ENCODE measurements around the gene HIP1.

Gene HIP1

GRCh38 chr7:75662579-75663301 is 76.0 kb downstream of the HIP1 start:
- Histone ChIP-seq H3K9ac (ENCODE audit: low read depth, low read length) (no peak overlapping the region), H3K4me1 (ENCODE audit: control insufficient read depth, insufficient read depth, low read length) (no peaks in the 10 kb centered on the region), H3K9me3 (ENCODE audit: control insufficient read depth, insufficient read depth, low read length) (no peaks in the 10 kb centered on the region), H3K4me3 (ENCODE audit: low read depth, low read length) (no peak overlapping the region), H3K36me3 (ENCODE audit: control insufficient read depth, insufficient read depth, low read length) (no peaks in the 10 kb centered on the region), H3K27ac (ENCODE audit: low read depth, low read length) (no peak overlapping the region), H3K27me3 (ENCODE audit: control insufficient read depth, insufficient read depth, low read length) (no peaks in the 10 kb centered on the region)

GRCh38 chr7:75660566-75661215 is 78.0 kb downstream of the HIP1 start:
- no peaks in the 10 kb centered on the region for H3K4me1 ChIP-seq (ENCODE audit: control insufficient read depth, insufficient read depth, low read length)
- no peak overlapping the region for H3K4me3 ChIP-seq (ENCODE audit: low read depth, low read length)
- no peaks in the 10 kb centered on the region for H3K9me3 ChIP-seq (ENCODE audit: control insufficient read depth, insufficient read depth, low read length)
- H3K9ac ChIP-seq (ENCODE audit: low read depth, low read length), result no peak overlapping the region
- H3K27ac ChIP-seq (ENCODE audit: low read depth, low read length), result no peak overlapping the region
- H3K27me3 ChIP-seq (ENCODE audit: control insufficient read depth, insufficient read depth, low read length), result no peaks in the 10 kb centered on the region
- no peaks in the 10 kb centered on the region for H3K36me3 ChIP-seq (ENCODE audit: control insufficient read depth, insufficient read depth, low read length)

GRCh38 chr7:75658802-75659201 is 79.9 kb downstream of the HIP1 start:
- no peaks in the 10 kb centered on the region for H3K9me3 ChIP-seq (ENCODE audit: control insufficient read depth, insufficient read depth, low read length)
- no peaks in the 10 kb centered on the region for H3K27me3 ChIP-seq (ENCODE audit: control insufficient read depth, insufficient read depth, low read length)
- H3K4me3 ChIP-seq (ENCODE audit: low read depth, low read length), result no peak overlapping the region
- H3K9ac ChIP-seq (ENCODE audit: low read depth, low read length), result no peak overlapping the region
- no peaks in the 10 kb centered on the region for H3K4me1 ChIP-seq (ENCODE audit: control insufficient read depth, insufficient read depth, low read length)
- no peak overlapping the region for H3K27ac ChIP-seq (ENCODE audit: low read depth, low read length)
- no peaks in the 10 kb centered on the region for H3K36me3 ChIP-seq (ENCODE audit: control insufficient read depth, insufficient read depth, low read length)

- no peaks in the 10 kb centered on the region for H3K27me3 ChIP-seq (ENCODE audit: control insufficient read depth, insufficient read depth, low read length)
- H3K9ac ChIP-seq (ENCODE audit: low read depth, low read length), result no peak overlapping the region
- no peaks in the 10 kb centered on the region for H3K4me1 ChIP-seq (ENCODE audit: control insufficient read depth, insufficient read depth, low read length)
- no peak overlapping the region for H3K4me3 ChIP-seq (ENCODE audit: low read depth, low read length)
- H3K9me3 ChIP-seq (ENCODE audit: control insufficient read depth, insufficient read depth, low read length), result no peaks in the 10 kb centered on the region
- H3K27ac ChIP-seq (ENCODE audit: low read depth, low read length), result no peak overlapping the region
- no peaks in the 10 kb centered on the region for H3K36me3 ChIP-seq (ENCODE audit: control insufficient read depth, insufficient read depth, low read length)
Observed at GRCh38 chr7:75658369-75658768, 80.4 kb downstream of the HIP1 start.

GRCh38 chr7:75657866-75658265 is 80.9 kb downstream of the HIP1 start:
- no peaks in the 10 kb centered on the region for H3K36me3 ChIP-seq (ENCODE audit: control insufficient read depth, insufficient read depth, low read length)
- H3K4me3 ChIP-seq (ENCODE audit: low read depth, low read length), result no peak overlapping the region
- H3K9me3 ChIP-seq (ENCODE audit: control insufficient read depth, insufficient read depth, low read length), result no peaks in the 10 kb centered on the region
- H3K27ac ChIP-seq (ENCODE audit: low read depth, low read length), result no peak overlapping the region
- no peaks in the 10 kb centered on the region for H3K4me1 ChIP-seq (ENCODE audit: control insufficient read depth, insufficient read depth, low read length)
- H3K9ac ChIP-seq (ENCODE audit: low read depth, low read length), result no peak overlapping the region
- H3K27me3 ChIP-seq (ENCODE audit: control insufficient read depth, insufficient read depth, low read length), result no peaks in the 10 kb centered on the region

GRCh38 chr7:75656740-75657139 is 82.0 kb downstream of the HIP1 start:
- Histone ChIP-seq H3K27ac (ENCODE audit: low read depth, low read length) (no peak overlapping the region), H3K4me1 (ENCODE audit: control insufficient read depth, insufficient read depth, low read length) (no peaks in the 10 kb centered on the region), H3K36me3 (ENCODE audit: control insufficient read depth, insufficient read depth, low read length) (no peaks in the 10 kb centered on the region), H3K27me3 (ENCODE audit: control insufficient read depth, insufficient read depth, low read length) (no peaks in the 10 kb centered on the region), H3K9me3 (ENCODE audit: control insufficient read depth, insufficient read depth, low read length) (no peaks in the 10 kb centered on the region), H3K9ac (ENCODE audit: low read depth, low read length) (no peak overlapping the region), H3K4me3 (ENCODE audit: low read depth, low read length) (no peak overlapping the region)

- H3K9ac ChIP-seq (ENCODE audit: low read depth, low read length), result no peak overlapping the region
- no peaks in the 10 kb centered on the region for H3K36me3 ChIP-seq (ENCODE audit: control insufficient read depth, insufficient read depth, low read length)
- no peak overlapping the region for H3K4me3 ChIP-seq (ENCODE audit: low read depth, low read length)
- H3K9me3 ChIP-seq (ENCODE audit: control insufficient read depth, insufficient read depth, low read length), result no peaks in the 10 kb centered on the region
- no peaks in the 10 kb centered on the region for H3K27me3 ChIP-seq (ENCODE audit: control insufficient read depth, insufficient read depth, low read length)
- H3K4me1 ChIP-seq (ENCODE audit: control insufficient read depth, insufficient read depth, low read length), result no peaks in the 10 kb centered on the region
- H3K27ac ChIP-seq (ENCODE audit: low read depth, low read length), result no peak overlapping the region
Observed at GRCh38 chr7:75655536-75655935, 83.2 kb downstream of the HIP1 start.

- Histone ChIP-seq H3K27ac (ENCODE audit: low read depth, low read length) (no peak overlapping the region), H3K4me3 (ENCODE audit: low read depth, low read length) (no peak overlapping the region), H3K27me3 (ENCODE audit: control insufficient read depth, insufficient read depth, low read length) (no peaks in the 10 kb centered on the region), H3K9me3 (ENCODE audit: control insufficient read depth, insufficient read depth, low read length) (no peaks in the 10 kb centered on the region), H3K9ac (ENCODE audit: low read depth, low read length) (no peak overlapping the region), H3K4me1 (ENCODE audit: control insufficient read depth, insufficient read depth, low read length) (peaks cover under 1% of the 10 kb centered on the region), H3K36me3 (ENCODE audit: control insufficient read depth, insufficient read depth, low read length) (no peaks in the 10 kb centered on the region)
Observed at GRCh38 chr7:75654855-75655254, 83.9 kb downstream of the HIP1 start.

GRCh38 chr7:75653651-75654050 is 85.1 kb downstream of the HIP1 start:
- Histone ChIP-seq H3K4me1 (ENCODE audit: control insufficient read depth, insufficient read depth, low read length) (peaks cover 8% of the 10 kb centered on the region), H3K4me3 (ENCODE audit: low read depth, low read length) (no peak overlapping the region), H3K9ac (ENCODE audit: low read depth, low read length) (no peak overlapping the region), H3K27ac (ENCODE audit: low read depth, low read length) (no peak overlapping the region), H3K27me3 (ENCODE audit: control insufficient read depth, insufficient read depth, low read length) (no peaks in the 10 kb centered on the region), H3K36me3 (ENCODE audit: control insufficient read depth, insufficient read depth, low read length) (no peaks in the 10 kb centered on the region), H3K9me3 (ENCODE audit: control insufficient read depth, insufficient read depth, low read length) (no peaks in the 10 kb centered on the region)

GRCh38 chr7:75652788-75653187 is 86.0 kb downstream of the HIP1 start:
- H3K9ac ChIP-seq (ENCODE audit: low read depth, low read length), result no peak overlapping the region
- H3K9me3 ChIP-seq (ENCODE audit: control insufficient read depth, insufficient read depth, low read length), result no peaks in the 10 kb centered on the region
- H3K4me3 ChIP-seq (ENCODE audit: low read depth, low read length), result no peak overlapping the region
- H3K27ac ChIP-seq (ENCODE audit: low read depth, low read length), result no peak overlapping the region
- H3K27me3 ChIP-seq (ENCODE audit: control insufficient read depth, insufficient read depth, low read length), result no peaks in the 10 kb centered on the region
- peaks cover 8% of the 10 kb centered on the region for H3K4me1 ChIP-seq (ENCODE audit: control insufficient read depth, insufficient read depth, low read length)
- H3K36me3 ChIP-seq (ENCODE audit: control insufficient read depth, insufficient read depth, low read length), result no peaks in the 10 kb centered on the region

GRCh38 chr7:75650681-75651080 is 88.1 kb downstream of the HIP1 start:
- H3K36me3 ChIP-seq (ENCODE audit: control insufficient read depth, insufficient read depth, low read length), result no peaks in the 10 kb centered on the region
- H3K9me3 ChIP-seq (ENCODE audit: control insufficient read depth, insufficient read depth, low read length), result no peaks in the 10 kb centered on the region
- H3K4me3 ChIP-seq (ENCODE audit: low read depth, low read length), result no peak overlapping the region
- H3K27ac ChIP-seq (ENCODE audit: low read depth, low read length), result peak overlapping the region; percentile 33
- peaks cover 8% of the 10 kb centered on the region for H3K4me1 ChIP-seq (ENCODE audit: control insufficient read depth, insufficient read depth, low read length)
- no peak overlapping the region for H3K9ac ChIP-seq (ENCODE audit: low read depth, low read length)
- no peaks in the 10 kb centered on the region for H3K27me3 ChIP-seq (ENCODE audit: control insufficient read depth, insufficient read depth, low read length)
